ENCODE measurements around the gene RPTOR.
A peak's percentile ranks its signal among the peaks of the same experiment; 100 is the strongest.
"Not testable (repeated sequence)": the region's sequence is repeated elsewhere in the genome, so short reads cannot be mapped to it uniquely, and the experiment has no call there.

The RPTOR gene, protein sequence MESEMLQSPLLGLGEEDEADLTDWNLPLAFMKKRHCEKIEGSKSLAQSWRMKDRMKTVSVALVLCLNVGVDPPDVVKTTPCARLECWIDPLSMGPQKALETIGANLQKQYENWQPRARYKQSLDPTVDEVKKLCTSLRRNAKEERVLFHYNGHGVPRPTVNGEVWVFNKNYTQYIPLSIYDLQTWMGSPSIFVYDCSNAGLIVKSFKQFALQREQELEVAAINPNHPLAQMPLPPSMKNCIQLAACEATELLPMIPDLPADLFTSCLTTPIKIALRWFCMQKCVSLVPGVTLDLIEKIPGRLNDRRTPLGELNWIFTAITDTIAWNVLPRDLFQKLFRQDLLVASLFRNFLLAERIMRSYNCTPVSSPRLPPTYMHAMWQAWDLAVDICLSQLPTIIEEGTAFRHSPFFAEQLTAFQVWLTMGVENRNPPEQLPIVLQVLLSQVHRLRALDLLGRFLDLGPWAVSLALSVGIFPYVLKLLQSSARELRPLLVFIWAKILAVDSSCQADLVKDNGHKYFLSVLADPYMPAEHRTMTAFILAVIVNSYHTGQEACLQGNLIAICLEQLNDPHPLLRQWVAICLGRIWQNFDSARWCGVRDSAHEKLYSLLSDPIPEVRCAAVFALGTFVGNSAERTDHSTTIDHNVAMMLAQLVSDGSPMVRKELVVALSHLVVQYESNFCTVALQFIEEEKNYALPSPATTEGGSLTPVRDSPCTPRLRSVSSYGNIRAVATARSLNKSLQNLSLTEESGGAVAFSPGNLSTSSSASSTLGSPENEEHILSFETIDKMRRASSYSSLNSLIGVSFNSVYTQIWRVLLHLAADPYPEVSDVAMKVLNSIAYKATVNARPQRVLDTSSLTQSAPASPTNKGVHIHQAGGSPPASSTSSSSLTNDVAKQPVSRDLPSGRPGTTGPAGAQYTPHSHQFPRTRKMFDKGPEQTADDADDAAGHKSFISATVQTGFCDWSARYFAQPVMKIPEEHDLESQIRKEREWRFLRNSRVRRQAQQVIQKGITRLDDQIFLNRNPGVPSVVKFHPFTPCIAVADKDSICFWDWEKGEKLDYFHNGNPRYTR (N-terminal part only)

DNA sequence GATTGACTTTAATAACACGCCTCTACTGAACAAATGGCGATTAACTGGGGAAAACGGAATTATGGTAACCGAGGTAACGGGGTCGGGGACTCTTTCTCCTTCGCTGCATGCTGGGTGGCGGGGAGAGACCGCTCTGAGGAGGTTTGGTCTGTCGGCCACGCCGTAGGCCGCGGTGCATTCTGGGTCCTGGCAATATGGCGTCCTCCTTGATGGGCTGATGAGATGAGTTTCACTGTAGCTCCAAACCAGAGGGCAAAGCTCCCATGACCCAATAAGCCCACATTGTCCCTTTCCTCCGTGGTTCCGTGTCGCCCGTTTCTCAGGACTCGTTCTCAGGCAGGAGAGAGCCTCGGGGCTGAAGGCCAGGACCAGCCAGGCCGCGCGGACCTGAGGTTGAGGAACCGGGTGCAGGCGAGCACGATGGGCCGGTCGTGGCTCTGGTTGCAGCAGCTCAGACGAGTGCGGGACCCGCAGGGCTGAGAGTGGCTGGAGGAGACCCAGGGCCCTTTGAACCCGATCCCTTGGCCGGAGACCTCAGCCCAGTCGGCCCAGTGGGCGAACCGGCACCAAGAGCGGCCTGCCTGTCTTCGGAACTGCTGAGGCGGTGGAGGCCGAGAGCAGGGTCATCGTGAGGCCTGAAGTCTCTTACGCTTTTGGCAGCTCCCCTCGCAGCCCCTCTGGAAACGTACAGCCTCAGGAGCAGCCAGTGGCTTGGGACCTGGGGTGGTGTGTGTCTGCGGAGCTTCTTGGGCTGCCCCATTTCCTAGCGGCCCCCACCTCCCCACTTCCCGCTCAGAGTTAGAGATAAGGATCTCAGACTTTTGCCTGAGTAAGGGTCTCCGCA lies at the start of gene RPTOR:
Gene RPTOR (plus strand): TSS at position 184 of the 844 bp plus-strand sequence. CDS start 792 bp downstream, outside the sequence.
- peak within 1 kb of the TSS; percentile 88 for H3K4me3 Mint-ChIP-seq
- H3K9me3 Mint-ChIP-seq, result no peaks in the 10 kb centered on the region
- H3K36me3 Mint-ChIP-seq, result no peaks in the 10 kb centered on the region
- peaks cover 18% of the 10 kb centered on the region for H3K4me1 Mint-ChIP-seq
- ATAC-seq, result peak; percentile 95
- H3K27me3 Mint-ChIP-seq, result peaks cover 10% of the 10 kb centered on the region
- H3K27ac Mint-ChIP-seq, result peak within 1 kb of the TSS; percentile 89

DNA sequence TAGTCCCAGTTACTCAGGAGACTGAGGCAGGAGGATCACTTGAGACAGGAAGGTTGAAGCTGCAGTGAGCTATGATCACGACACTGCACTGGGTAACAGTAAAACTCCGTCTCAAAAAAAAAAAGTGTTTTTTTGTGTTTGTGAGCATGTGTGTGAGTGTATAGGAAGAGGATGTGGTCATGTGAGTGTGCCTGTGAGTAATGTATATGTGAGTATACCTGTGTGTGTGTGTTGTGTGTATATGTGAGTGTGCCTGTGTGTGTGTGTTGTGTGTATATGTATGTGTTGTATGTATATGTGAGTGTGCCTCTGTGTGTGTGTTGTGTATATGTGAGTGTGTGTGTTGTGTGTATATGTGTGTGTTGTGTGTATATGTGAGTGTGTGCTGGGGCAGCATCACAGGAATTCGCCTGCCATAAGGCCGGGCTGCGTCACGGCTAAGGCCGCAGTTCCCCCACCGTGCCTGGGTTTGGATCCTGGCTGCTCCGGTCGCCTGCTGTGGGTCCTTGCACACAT lies 46.9 kb upstream of the RPTOR start:
- Mint-ChIP-seq H3K9me3 (no peaks in the 10 kb centered on the region), H3K4me1 (peaks cover 7% of the 10 kb centered on the region), H3K36me3 (no peaks in the 10 kb centered on the region), H3K27me3 (peaks cover 47% of the 10 kb centered on the region), H3K27ac (no peak overlapping the region), H3K4me3 (no peak overlapping the region)
- ATAC-seq, result no peak

DNA sequence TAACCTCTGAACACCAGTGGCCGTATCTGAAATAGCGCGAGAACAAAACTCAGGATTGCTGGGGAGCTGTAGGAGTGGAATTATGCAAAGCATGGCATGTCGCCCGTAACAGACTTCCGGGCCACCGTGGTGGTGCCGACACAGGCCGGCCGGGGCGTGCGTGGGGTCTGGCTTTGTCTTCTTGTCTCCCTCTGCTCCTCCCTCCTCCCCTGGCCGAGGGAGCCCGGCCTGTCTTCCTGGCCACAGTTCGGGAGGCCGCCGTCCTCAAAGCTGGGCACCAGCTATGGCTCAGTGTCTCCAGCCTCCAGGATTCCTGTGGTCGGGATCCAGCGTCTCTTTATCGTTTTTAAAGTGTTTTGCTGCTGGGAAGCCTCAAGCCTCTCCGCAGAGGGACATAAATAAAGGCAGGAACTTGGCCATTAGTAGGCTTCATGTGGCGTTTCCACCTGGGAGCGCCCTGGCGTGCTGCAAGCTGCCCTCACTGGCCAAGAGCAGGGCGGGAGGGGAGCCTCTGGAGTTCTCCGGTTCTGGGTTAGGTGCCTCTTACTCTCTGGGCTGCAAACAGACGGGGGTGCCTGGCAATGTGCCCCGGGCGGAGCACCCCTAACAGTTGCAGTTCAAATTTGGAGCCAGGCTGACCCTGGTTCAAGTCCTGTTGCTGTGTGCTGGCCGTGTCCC lies 46.3 kb upstream of the RPTOR start:
- peaks cover 7% of the 10 kb centered on the region for H3K4me1 Mint-ChIP-seq
- ATAC-seq, result no peak
- H3K4me3 Mint-ChIP-seq, result no peak overlapping the region
- no peak overlapping the region for H3K27ac Mint-ChIP-seq
- H3K9me3 Mint-ChIP-seq, result no peaks in the 10 kb centered on the region
- H3K27me3 Mint-ChIP-seq, result peaks cover 52% of the 10 kb centered on the region
- no peaks in the 10 kb centered on the region for H3K36me3 Mint-ChIP-seq

GRCh38 chr17:80498920-80499410 lies 45.7 kb upstream of the RPTOR start:
- no peak for ATAC-seq
- Mint-ChIP-seq H3K27me3 (peaks cover 57% of the 10 kb centered on the region), H3K4me3 (no peak overlapping the region), H3K27ac (no peak overlapping the region), H3K4me1 (peaks cover 7% of the 10 kb centered on the region), H3K9me3 (peaks cover 5% of the 10 kb centered on the region), H3K36me3 (no peaks in the 10 kb centered on the region)

DNA sequence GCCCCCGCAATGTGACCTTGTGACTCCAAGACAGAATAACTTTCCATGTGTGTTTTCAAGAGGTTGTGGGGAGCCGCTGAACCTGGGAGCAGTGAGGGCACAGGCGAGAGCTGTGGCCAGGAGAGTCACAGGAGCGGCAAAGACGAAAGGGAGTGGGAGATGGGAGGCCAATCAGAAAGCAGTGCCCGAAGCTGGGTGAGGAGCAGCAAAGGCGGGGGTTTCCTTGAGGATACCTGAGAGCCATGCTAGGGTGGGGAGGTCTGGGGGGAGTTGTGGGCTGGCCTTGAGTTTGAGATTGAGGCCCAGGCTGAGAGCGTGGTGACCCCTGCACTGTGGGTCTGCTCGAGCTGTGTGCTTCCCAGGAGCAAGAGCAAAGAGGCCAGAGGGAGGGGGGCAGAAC lies 45.1 kb upstream of the RPTOR start:
- Mint-ChIP-seq H3K4me3 (no peak overlapping the region), H3K4me1 (peaks cover 7% of the 10 kb centered on the region), H3K9me3 (peaks cover 6% of the 10 kb centered on the region), H3K27ac (no peak overlapping the region), H3K27me3 (peaks cover 63% of the 10 kb centered on the region), H3K36me3 (no peaks in the 10 kb centered on the region)
- ATAC-seq, result no peak

GRCh38 chr17:80499961-80500665 lies 44.5 kb upstream of the RPTOR start:
- H3K4me3 Mint-ChIP-seq, result no peak overlapping the region

DNA sequence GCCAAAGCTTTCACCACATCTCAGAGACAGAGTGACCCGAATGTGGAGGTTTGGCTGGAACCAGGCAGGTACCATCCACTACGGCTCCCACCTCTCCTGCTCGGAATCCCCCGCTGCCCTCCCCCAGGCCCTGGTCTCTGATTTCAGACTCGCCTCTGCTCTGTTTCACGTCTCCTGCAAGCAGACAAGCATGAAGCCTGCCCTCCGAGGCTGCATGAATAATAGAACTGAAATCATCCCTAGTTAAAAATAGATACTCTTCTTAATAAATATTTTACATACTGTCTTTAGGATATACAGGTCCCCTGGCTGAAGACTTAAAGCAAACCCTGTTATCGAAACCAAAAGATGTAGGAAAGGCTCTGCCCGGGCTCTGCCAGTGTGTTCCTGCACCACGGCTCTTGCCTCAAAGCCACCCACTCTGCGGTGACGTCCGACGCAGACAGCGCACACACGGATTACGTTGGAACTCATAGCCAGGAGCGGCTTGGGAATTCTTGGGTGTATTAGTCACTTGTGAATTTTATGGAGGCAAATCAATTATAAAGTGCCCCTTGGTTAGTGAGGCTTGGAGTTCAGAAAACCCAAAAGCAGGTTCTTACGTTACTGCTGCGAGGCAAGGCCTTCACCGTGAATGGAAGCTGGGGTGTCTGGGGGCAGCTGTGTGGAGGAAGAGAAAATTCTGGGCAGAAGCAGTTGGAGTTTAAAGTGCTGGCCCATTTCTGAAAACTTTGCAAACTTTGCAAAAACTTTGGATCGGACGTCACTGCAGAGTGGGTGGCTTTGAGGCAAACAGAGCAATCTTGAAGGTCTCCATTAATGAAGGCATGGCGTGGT lies 42.7 kb upstream of the RPTOR start:
- no peak overlapping the region for H3K27ac Mint-ChIP-seq
- peaks cover 6% of the 10 kb centered on the region for H3K9me3 Mint-ChIP-seq
- no peak overlapping the region for H3K4me3 Mint-ChIP-seq
- H3K4me1 Mint-ChIP-seq, result peaks cover 7% of the 10 kb centered on the region
- H3K36me3 Mint-ChIP-seq, result no peaks in the 10 kb centered on the region
- H3K27me3 Mint-ChIP-seq, result peaks cover 67% of the 10 kb centered on the region
- no peak for ATAC-seq

More at GRCh38 chr17:80499961-80500665, 44.5 kb upstream of the RPTOR start:
- H3K4me1 Mint-ChIP-seq, result peaks cover 7% of the 10 kb centered on the region
- ATAC-seq, result no peak
- peaks cover 66% of the 10 kb centered on the region for H3K27me3 Mint-ChIP-seq
- H3K9me3 Mint-ChIP-seq, result peaks cover 6% of the 10 kb centered on the region
- H3K36me3 Mint-ChIP-seq, result no peaks in the 10 kb centered on the region
- no peak overlapping the region for H3K27ac Mint-ChIP-seq

GRCh38 chr17:80502578-80502877 lies 42.1 kb upstream of the RPTOR start:
- peaks cover 61% of the 10 kb centered on the region for H3K27me3 Mint-ChIP-seq

GRCh38 chr17:80503031-80503430 lies 41.6 kb upstream of the RPTOR start:
- Mint-ChIP-seq H3K4me1 (peaks cover 2% of the 10 kb centered on the region), H3K9me3 (peaks cover 6% of the 10 kb centered on the region), H3K27me3 (peaks cover 56% of the 10 kb centered on the region), H3K4me3 (no peak overlapping the region), H3K27ac (no peak overlapping the region), H3K36me3 (no peaks in the 10 kb centered on the region)
- no peak for ATAC-seq

More at GRCh38 chr17:80502578-80502877, 42.1 kb upstream of the RPTOR start:
- Mint-ChIP-seq H3K9me3 (peaks cover 6% of the 10 kb centered on the region), H3K27ac (no peak overlapping the region), H3K4me1 (peaks cover 7% of the 10 kb centered on the region), H3K36me3 (no peaks in the 10 kb centered on the region), H3K4me3 (no peak overlapping the region)
- no peak for ATAC-seq

- Mint-ChIP-seq H3K9me3 (peaks cover 6% of the 10 kb centered on the region), H3K4me1 (no peaks in the 10 kb centered on the region), H3K36me3 (no peaks in the 10 kb centered on the region), H3K4me3 (no peak overlapping the region), H3K27me3 (peaks cover 48% of the 10 kb centered on the region), H3K27ac (no peak overlapping the region)
- no peak for ATAC-seq
Observed at GRCh38 chr17:80503921-80504320, 40.7 kb upstream of the RPTOR start.

DNA sequence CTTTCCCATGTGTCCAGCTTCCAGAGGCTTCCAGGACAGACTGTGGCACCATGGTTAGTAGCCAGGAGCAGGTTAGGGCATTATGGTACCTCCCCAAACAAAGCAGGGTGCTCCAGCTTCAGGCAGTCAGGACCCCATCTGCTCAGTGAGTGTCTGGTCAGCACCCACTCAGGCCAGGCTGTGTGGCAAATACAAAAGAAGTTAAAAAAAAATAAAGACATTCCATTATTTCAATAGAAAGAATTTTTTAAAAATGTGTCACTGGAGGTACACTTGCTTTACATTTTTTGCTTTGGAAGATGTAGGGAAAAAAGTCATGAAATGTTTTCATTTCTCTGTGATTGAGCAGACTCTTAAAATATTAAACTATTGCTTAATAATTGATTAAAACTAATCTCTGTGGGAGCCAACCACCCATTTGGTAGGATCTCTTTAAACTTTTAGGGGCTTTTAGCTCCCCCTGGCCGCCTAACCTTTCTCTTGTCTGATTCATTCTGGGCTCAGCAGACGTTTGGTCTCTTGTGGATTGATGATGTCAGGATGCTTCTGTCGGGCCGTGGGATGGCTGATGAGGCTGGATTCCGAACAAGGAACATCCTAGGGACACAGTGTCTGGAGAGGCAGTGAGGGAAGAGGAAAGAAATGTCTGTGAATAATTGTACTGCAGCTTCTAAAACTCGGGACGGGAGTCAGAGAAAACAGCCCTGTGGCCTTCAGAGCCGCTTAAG lies 39.8 kb upstream of the RPTOR start:
- ATAC-seq, result no peak
- H3K4me1 Mint-ChIP-seq, result no peaks in the 10 kb centered on the region
- no peak overlapping the region for H3K27ac Mint-ChIP-seq
- peaks cover 38% of the 10 kb centered on the region for H3K27me3 Mint-ChIP-seq
- H3K4me3 Mint-ChIP-seq, result no peak overlapping the region
- H3K36me3 Mint-ChIP-seq, result no peaks in the 10 kb centered on the region
- peaks cover 6% of the 10 kb centered on the region for H3K9me3 Mint-ChIP-seq

DNA sequence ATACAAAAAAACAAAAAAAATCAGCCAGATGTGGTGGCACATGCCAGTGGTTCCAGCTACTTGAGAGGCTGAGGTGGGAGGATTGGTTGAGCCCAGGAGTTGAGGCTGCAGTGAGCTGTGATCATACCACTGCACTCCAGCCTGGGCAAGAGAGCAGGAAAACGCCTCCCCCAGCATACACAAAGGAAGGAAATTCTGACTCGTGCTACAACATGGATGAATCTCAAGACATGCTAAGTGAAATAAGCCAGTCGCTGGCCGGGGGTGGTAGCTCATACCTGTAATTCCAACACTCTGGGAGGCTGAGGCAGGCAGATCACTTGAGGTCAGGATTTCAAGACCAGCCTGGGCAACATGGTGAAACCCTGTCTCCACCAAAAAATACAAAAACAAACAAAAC lies 37.5 kb upstream of the RPTOR start:
- not testable (repeated sequence) for H3K4me1 Mint-ChIP-seq, ATAC-seq, H3K36me3 Mint-ChIP-seq, H3K9me3 Mint-ChIP-seq, H3K27ac Mint-ChIP-seq, H3K4me3 Mint-ChIP-seq
- peaks cover 27% of the 10 kb centered on the region for H3K27me3 Mint-ChIP-seq

All from stimulated activated memory B cell treated with anti-CD40 and anti-IgM and Interleukin-4, amounts not matched to agents 10 μg/mL and 1 μg/mL and 100 μg/mL, for 72 hours (primary cell).